MM.1S (cell line): Measurements from ENCODE around the gene ELOVL1.

Source experiments
- DNase-seq: peaks from one replicate; pipeline ENCODE4 v3.0.0-alpha.2; 2015
- H2AFZ ChIP-seq: fragments of 300-600 bp; sonication (generic); 2 replicates; pipeline ENCODE4 v1.6.0; 2016; ENCODE audit warnings: antibody characterized with exemption, low read length
- H3F3A ChIP-seq: fragments of 300-600 bp; sonication (generic); 2 replicates; pipeline ENCODE4 v1.6.1; 2016; ENCODE audit warnings: mild to moderate bottlenecking, antibody characterized with exemption, low read length, moderate library complexity, mixed read lengths; ENCODE audit not compliant: insufficient read depth
- H3K27ac ChIP-seq: fragments of 300-600 bp; sonication (generic); 2 replicates; pipeline ENCODE4 v1.5.1; 2016; ENCODE audit warnings: mild to moderate bottlenecking, low read length
- H3K27me3 ChIP-seq: fragments of 300-600 bp; sonication (generic); replicated peaks from 2 replicates; pipeline ENCODE4 v1.6.0; 2016; ENCODE audit warnings: low read length; ENCODE audit not compliant: insufficient read depth
- H3K36me3 ChIP-seq: fragments of 300-600 bp; sonication (generic); replicated peaks from 2 replicates; pipeline ENCODE4 v1.6.1; 2016; ENCODE audit warnings: mild to moderate bottlenecking, low read length, mixed read lengths; ENCODE audit not compliant: insufficient read depth
- H3K4me1 ChIP-seq: fragments of 300-600 bp; sonication (generic); 2 replicates; pipeline ENCODE4 v1.6.1; 2016; ENCODE audit warnings: low read length, mixed read lengths
- H3K4me2 ChIP-seq: fragments of 300-600 bp; sonication (generic); 2 replicates; pipeline ENCODE4 v1.6.0; 2016; ENCODE audit warnings: low read depth, low read length
- H3K4me3 ChIP-seq: fragments of 300-600 bp; sonication (generic); 2 replicates; pipeline ENCODE4 v1.5.1; 2016; ENCODE audit warnings: low read length, mixed read lengths
- H3K79me2 ChIP-seq: fragments of 300-600 bp; sonication (generic); 2 replicates; pipeline ENCODE4 v1.6.1; 2016; ENCODE audit warnings: mixed run types, low read length, mixed read lengths
- H3K9ac ChIP-seq: fragments of 300-600 bp; sonication (generic); 2 replicates; pipeline ENCODE4 v1.6.1; 2016; ENCODE audit warnings: low read length, mixed read lengths
- H3K9me2 ChIP-seq: fragments of 300-600 bp; sonication (generic); replicated peaks from 2 replicates; pipeline ENCODE4 v1.6.1; 2016; ENCODE audit warnings: mild to moderate bottlenecking, low read length, mixed read lengths; ENCODE audit not compliant: insufficient read depth
- H3K9me3 ChIP-seq: fragments of 300-600 bp; sonication (generic); replicated peaks from 2 replicates; pipeline ENCODE4 v1.6.1; 2016; ENCODE audit warnings: mild to moderate bottlenecking, low read length, mixed read lengths; ENCODE audit not compliant: insufficient read depth
- H4K20me1 ChIP-seq: fragments of 300-600 bp; sonication (generic); 2 replicates; pipeline ENCODE4 v1.6.1; 2016; ENCODE audit warnings: mild to moderate bottlenecking, low read length, moderate library complexity, mixed read lengths; ENCODE audit not compliant: insufficient read depth
- EZH2 ChIP-seq: fragments of 300-600 bp; sonication (generic); optimal IDR thresholded peaks from 2 replicates; pipeline ENCODE3; 2017; ENCODE audit warnings: low read depth, mild to moderate bottlenecking, antibody characterized with exemption, low read length, mixed read lengths
- EZH2phosphoT487 ChIP-seq: fragments of 300-600 bp; sonication (generic); IDR thresholded peaks from 2 replicates; pipeline ENCODE4 v1.6.1; 2018; ENCODE audit warnings: antibody characterized with exemption, low read length
- TF ChIP-seq, protein P1 (sequence below): fragments of 300-600 bp; sonication (generic); IDR thresholded peaks from 2 replicates; pipeline ENCODE4 v1.5.1; 2016; ENCODE audit warnings: antibody characterized with exemption, low read length, mixed read lengths

Gene ELOVL1

GRCh38 chr1:43410571-43410970 lies 42.8 kb upstream of the ELOVL1 start:
- Histone ChIP-seq H3K9me3 (no peaks in the 10 kb centered on the region), H3K79me2 (no peaks in the 10 kb centered on the region), H3K4me3 (no peak overlapping the region), H3F3A (no peaks in the 10 kb centered on the region), H3K27me3 (no peaks in the 10 kb centered on the region), H3K9me2 (no peaks in the 10 kb centered on the region), H2AFZ (no peak overlapping the region), H3K27ac (no peak overlapping the region), H3K4me2 (no peak overlapping the region), H3K36me3 (no peaks in the 10 kb centered on the region), H3K4me1 (no peaks in the 10 kb centered on the region), H4K20me1 (no peaks in the 10 kb centered on the region), H3K9ac (no peak overlapping the region)
- TF ChIP-seq EZH2phosphoT487 (no peak), EZH2 (no peak)
- TF ChIP-seq, protein P1, sequence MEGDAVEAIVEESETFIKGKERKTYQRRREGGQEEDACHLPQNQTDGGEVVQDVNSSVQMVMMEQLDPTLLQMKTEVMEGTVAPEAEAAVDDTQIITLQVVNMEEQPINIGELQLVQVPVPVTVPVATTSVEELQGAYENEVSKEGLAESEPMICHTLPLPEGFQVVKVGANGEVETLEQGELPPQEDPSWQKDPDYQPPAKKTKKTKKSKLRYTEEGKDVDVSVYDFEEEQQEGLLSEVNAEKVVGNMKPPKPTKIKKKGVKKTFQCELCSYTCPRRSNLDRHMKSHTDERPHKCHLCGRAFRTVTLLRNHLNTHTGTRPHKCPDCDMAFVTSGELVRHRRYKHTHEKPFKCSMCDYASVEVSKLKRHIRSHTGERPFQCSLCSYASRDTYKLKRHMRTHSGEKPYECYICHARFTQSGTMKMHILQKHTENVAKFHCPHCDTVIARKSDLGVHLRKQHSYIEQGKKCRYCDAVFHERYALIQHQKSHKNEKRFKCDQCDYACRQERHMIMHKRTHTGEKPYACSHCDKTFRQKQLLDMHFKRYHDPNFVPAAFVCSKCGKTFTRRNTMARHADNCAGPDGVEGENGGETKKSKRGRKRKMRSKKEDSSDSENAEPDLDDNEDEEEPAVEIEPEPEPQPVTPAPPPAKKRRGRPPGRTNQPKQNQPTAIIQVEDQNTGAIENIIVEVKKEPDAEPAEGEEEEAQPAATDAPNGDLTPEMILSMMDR = no peak
- DNase-seq = no peak

DNA sequence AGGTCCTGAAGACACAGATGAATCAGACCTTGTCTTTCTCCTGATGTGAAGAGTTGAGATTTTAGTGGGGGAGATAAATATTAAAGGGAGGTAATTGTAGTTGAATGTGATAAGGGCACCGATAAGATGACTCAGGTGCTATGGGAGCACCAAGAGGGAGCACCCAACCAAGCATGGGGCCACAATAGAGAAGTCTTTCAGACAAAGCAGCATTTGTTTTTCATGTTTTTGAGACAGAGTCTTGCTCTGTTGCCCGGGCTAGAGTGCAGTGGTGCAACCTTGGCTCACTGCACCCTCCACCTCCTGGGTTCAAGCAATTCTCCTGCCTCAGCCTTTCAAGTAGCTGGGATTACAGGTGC lies 38.0 kb upstream of the ELOVL1 start:
- Histone ChIP-seq H3K27me3 (no peaks in the 10 kb centered on the region), H3K79me2 (no peaks in the 10 kb centered on the region), H4K20me1 (no peaks in the 10 kb centered on the region), H3K9me3 (no peaks in the 10 kb centered on the region), H3K4me1 (no peaks in the 10 kb centered on the region), H3K4me2 (no peak overlapping the region), H3F3A (no peaks in the 10 kb centered on the region), H3K9me2 (no peaks in the 10 kb centered on the region), H3K27ac (no peak overlapping the region), H3K4me3 (no peak overlapping the region), H2AFZ (no peak overlapping the region), H3K9ac (no peak overlapping the region), H3K36me3 (no peaks in the 10 kb centered on the region)
- no peak for TF ChIP-seq EZH2
- no peak for TF ChIP-seq EZH2phosphoT487
- TF ChIP-seq, protein P1 = no peak
- DNase-seq = no peak

- no peaks in the 10 kb centered on the region for H3K27me3 ChIP-seq
- H2AFZ ChIP-seq = no peak overlapping the region
- no peak overlapping the region for H3K4me2 ChIP-seq
- H3K27ac ChIP-seq = no peak overlapping the region
- DNase-seq = no peak
- no peaks in the 10 kb centered on the region for H3F3A ChIP-seq
- no peak overlapping the region for H3K9ac ChIP-seq
- no peaks in the 10 kb centered on the region for H3K9me2 ChIP-seq
- no peaks in the 10 kb centered on the region for H3K9me3 ChIP-seq
- TF ChIP-seq EZH2phosphoT487 = no peak
- TF ChIP-seq, protein P1 = no peak
- TF ChIP-seq EZH2 = no peak
- H3K36me3 ChIP-seq = no peaks in the 10 kb centered on the region
- no peaks in the 10 kb centered on the region for H3K79me2 ChIP-seq
- H3K4me1 ChIP-seq = no peaks in the 10 kb centered on the region
- no peak overlapping the region for H3K4me3 ChIP-seq
- no peaks in the 10 kb centered on the region for H4K20me1 ChIP-seq
Observed at GRCh38 chr1:43405219-43405875, 37.5 kb upstream of the ELOVL1 start.
